HEK293T (cell line): ENCODE results near the gene LRRC37A.
"Not testable (repeated sequence)": the region's sequence is repeated elsewhere in the genome, so short reads cannot be mapped to it uniquely, and the experiment has no call there.

Source experiments
- CTCF ChIA-PET: fragments of 350-600 bp; formaldehyde crosslinking; extraction: SDS; loops from one replicate; lab custom pipeline; 2021; ENCODE audit warnings: antibody characterized with exemption, inconsistent platforms; lab: Yijun Ruan, JAX
- POLR2A ChIA-PET: fragments of 350-600 bp; formaldehyde crosslinking; extraction: SDS; loops from one replicate; lab custom pipeline; 2020; ENCODE audit warnings: antibody characterized with exemption, inconsistent platforms; lab: Yijun Ruan, JAX
- DNase-seq: peaks from one replicate; pipeline ENCODE4 v3.0.0; 2012; ENCODE audit warnings: mixed read lengths; ENCODE audit errors: extremely low spot score

Gene LRRC37A

GRCh38 chr17:46290906-46291546 is 3.9 kb upstream of the LRRC37A start:
- CTCF ChIA-PET, DNase-seq, POLR2A ChIA-PET: not testable (repeated sequence)

GRCh38 chr17:46291618-46292017 is 3.3 kb upstream of the LRRC37A start:
- DNase-seq, CTCF ChIA-PET: not testable (repeated sequence)

GRCh38 chr17:46341220-46341619 is 46.3 kb downstream of the LRRC37A start:
- DNase-seq, POLR2A ChIA-PET, CTCF ChIA-PET: not testable (repeated sequence)

More at GRCh38 chr17:46291618-46292017, 3.3 kb upstream of the LRRC37A start:
- POLR2A ChIA-PET, result not testable (repeated sequence)

GRCh38 chr17:46342131-46342530 is 47.2 kb downstream of the LRRC37A start:
- CTCF ChIA-PET, POLR2A ChIA-PET, DNase-seq: not testable (repeated sequence)

GRCh38 chr17:46348345-46348744 is 53.4 kb downstream of the LRRC37A start:
- POLR2A ChIA-PET, CTCF ChIA-PET: not testable (repeated sequence)

GRCh38 chr17:46349060-46349459 is 54.1 kb downstream of the LRRC37A start:
- CTCF ChIA-PET, POLR2A ChIA-PET: not testable (repeated sequence)

More at GRCh38 chr17:46348345-46348744, 53.4 kb downstream of the LRRC37A start:
- not testable (repeated sequence) for DNase-seq

GRCh38 chr17:46353856-46354255 is 58.9 kb downstream of the LRRC37A start:
- CTCF ChIA-PET, DNase-seq, POLR2A ChIA-PET: not testable (repeated sequence)

More at GRCh38 chr17:46349060-46349459, 54.1 kb downstream of the LRRC37A start:
- not testable (repeated sequence) for DNase-seq

- POLR2A ChIA-PET, CTCF ChIA-PET, DNase-seq: not testable (repeated sequence)
Measured at GRCh38 chr17:46361145-46361735, 66.3 kb downstream of the LRRC37A start.

GRCh38 chr17:46361755-46362154 is 66.8 kb downstream of the LRRC37A start, which contains the start of gene ARL17B:
Gene ARL17B (minus strand): TSS chr17:46361766. CDS start chr17:46358397, 3,369 bp downstream.
- POLR2A ChIA-PET, DNase-seq, CTCF ChIA-PET: not testable (repeated sequence)

- DNase-seq, POLR2A ChIA-PET, CTCF ChIA-PET: not testable (repeated sequence)
Measured at GRCh38 chr17:46367520-46367919, 72.6 kb downstream of the LRRC37A start.

GRCh38 chr17:46372236-46373229 is 77.6 kb downstream of the LRRC37A start:
- POLR2A ChIA-PET, CTCF ChIA-PET: not testable (repeated sequence)

GRCh38 chr17:46373418-46373817 is 78.5 kb downstream of the LRRC37A start:
- DNase-seq, POLR2A ChIA-PET, CTCF ChIA-PET: not testable (repeated sequence)

More at GRCh38 chr17:46372236-46373229, 77.6 kb downstream of the LRRC37A start:
- DNase-seq, result not testable (repeated sequence)

GRCh38 chr17:46383118-46383517 is 88.2 kb downstream of the LRRC37A start:
- DNase-seq, POLR2A ChIA-PET, CTCF ChIA-PET: not testable (repeated sequence)

GRCh38 chr17:46385491-46385890 is 90.6 kb downstream of the LRRC37A start:
- CTCF ChIA-PET, DNase-seq, POLR2A ChIA-PET: not testable (repeated sequence)
